Epithelial cell of prostate (primary cell): ENCODE results near the gene NKD1.

Experiments
- DNase-seq: peaks from one replicate; pipeline ENCODE4 v3.0.0-alpha.2; 2011; ENCODE audit warnings: low read depth, low spot score
- H3K27ac ChIP-seq: fragments of 450-650 bp; 2 replicates; pipeline ENCODE4 v1.5.1; 2017; ENCODE audit warnings: mild to moderate bottlenecking

NKD1 gene

DNA sequence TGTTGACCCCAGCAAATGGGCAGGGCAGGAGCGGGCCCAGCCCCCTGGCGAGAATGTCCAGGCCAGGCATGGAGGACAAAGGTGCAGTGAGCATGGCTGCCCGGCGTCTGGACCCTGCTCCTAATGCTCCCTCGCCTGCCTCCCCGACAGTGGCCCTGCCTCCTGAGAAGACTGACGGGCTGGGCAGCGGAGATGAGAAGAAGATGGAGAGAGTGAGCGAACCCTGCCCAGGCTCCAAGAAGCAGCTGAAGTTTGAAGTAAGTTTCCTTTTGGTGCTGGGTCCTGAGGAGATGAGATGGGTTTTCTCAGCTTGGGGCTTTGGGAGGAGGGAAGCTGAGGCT, 73.2 kb downstream of the NKD1 start:
- no peak overlapping the region for H3K27ac ChIP-seq
- no peak for DNase-seq

DNA sequence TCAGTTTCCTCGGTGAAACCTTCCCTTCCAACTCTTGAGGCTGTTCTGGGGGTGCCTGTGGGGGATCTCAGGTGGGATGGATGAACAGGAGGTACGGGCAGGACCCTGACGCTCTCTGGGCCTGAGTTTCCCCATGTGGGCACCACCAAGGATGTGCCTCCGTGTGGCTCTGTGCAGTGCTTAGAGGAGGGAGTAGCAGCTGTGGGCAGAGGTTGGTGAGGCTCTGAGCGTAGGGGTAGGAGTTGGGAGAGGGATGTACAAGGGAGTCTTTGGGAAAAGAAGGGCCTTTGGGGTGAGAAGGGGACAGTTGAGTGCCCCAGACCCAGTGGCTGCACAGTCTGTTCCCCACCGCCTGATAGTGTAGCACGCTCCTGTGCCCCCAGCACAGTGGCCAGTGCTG, 73.8 kb downstream of the NKD1 start:
- DNase-seq: no peak
- no peak overlapping the region for H3K27ac ChIP-seq

DNA sequence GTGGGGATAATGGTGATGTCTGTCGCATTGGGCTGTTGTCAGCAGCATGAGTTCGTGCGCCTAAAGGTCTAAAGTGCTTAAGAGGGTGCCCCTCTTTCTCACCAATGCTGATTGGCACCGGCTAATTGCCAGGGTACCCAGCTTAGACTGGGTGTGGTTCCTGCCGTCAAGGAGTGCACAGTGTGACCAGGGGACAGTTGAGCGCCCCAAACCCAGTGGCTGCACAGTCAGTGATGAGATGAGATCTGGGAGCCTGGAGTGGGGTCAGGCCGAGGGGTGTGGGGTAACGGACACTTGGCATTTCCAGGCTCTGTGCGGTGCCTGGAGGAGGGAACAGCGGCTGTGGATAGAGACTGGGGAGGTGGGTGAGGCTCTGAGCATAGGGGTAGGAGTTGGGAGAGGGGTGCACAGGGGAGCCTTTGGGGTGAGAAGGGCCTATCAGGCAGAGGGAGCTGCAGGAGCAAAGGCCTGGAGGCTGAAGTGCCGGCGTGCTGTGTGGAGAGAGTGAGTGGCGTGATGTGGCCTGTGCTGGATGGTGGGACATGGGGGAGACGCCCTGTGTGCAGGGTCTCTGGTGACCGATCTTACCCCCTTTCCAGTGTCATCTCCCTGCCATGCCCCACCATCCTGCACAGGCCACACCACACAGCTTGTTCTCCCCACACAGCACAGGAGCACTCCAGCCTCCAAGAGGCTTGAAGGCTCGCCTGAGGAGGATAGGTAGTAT, 74.6 kb downstream of the NKD1 start:
- no peak overlapping the region for H3K27ac ChIP-seq
- no peak for DNase-seq

DNA sequence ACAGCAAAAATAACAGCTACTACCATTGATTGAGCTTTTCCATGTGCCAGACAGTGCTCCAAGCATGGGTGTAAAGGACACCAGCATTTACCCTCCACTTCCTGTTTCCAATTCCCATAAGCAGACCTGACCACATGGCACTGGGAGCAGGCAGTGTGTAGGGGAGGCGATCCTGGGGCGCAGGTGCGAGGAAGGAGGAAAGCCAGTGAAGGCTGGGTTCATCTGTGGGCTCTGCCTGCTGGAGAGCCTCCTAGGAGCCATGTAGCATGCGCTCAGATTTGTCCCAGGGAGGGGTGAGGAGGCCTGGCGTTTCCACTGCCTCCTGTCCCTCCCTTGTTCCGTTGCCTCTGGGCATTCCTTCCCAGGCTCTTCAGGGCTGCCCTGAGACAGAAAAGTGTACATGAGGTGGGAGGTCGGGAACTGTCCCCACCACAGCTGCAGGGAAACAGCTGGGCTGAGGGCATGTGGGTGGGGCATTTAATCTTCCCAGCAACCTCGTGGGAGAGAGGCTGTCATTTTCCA, 76.3 kb downstream of the NKD1 start:
- DNase-seq: no peak
- no peak overlapping the region for H3K27ac ChIP-seq

DNA sequence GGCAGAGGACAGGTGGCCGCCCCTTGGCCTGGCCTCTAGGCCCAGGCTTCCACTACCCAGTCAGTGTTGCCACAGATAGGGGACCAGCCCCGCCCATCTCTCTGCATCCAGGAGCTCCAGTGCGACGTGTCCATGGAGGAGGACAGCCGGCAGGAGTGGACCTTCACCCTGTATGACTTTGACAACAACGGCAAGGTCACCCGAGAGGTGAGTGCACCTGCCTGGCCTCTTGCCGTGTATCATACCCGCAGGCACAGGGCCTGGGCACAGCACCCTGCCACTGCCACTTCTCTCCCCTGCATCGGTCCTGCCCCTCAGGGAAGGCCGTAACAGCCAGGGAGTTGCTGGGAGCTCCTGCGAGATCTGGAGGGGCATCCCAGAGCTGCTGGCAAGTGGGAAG, 77.2 kb downstream of the NKD1 start:
- no peak overlapping the region for H3K27ac ChIP-seq
- DNase-seq: no peak

DNA sequence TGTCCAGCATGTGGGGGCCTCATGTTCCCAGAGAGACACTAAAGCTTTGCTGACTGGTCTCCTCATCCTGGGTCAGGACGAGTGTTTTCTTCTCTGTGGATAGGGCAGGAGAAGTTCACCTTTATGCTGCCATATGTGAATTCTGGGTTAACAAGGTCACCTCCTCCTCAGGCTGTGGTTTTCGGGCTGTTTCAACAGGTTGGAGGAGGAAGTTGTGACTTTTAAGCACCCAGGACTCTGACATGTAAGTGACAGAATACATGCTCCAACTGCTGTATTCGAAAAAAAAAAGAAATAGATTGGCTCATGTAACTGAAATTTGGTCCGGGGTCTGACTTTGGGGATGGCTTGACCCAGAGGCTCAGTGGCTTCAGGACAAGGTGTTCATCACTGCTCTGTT, 78.7 kb downstream of the NKD1 start:
- no peak overlapping the region for H3K27ac ChIP-seq
- no peak for DNase-seq

DNA sequence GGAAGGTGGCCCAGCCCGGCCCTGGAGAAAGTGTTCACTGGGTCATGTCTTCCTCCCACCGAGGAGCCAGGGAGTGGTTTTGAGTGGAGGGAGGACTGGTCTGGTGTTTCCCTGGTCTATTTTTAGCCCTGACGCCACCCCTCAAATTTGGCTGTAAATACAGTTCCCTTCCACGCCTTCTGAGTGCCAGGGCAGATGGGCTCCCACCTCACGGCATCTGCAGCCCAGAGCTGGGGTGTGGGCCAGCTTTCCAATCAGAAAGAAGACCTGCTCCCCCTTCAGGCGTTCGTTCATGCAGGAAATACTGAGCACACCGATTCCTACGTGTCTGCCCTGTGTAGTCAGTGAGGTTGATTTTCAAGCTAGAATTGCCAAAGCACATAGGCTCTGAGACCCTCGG, 79.2 kb downstream of the NKD1 start:
- no peak for DNase-seq
- H3K27ac ChIP-seq: no peak overlapping the region

DNA sequence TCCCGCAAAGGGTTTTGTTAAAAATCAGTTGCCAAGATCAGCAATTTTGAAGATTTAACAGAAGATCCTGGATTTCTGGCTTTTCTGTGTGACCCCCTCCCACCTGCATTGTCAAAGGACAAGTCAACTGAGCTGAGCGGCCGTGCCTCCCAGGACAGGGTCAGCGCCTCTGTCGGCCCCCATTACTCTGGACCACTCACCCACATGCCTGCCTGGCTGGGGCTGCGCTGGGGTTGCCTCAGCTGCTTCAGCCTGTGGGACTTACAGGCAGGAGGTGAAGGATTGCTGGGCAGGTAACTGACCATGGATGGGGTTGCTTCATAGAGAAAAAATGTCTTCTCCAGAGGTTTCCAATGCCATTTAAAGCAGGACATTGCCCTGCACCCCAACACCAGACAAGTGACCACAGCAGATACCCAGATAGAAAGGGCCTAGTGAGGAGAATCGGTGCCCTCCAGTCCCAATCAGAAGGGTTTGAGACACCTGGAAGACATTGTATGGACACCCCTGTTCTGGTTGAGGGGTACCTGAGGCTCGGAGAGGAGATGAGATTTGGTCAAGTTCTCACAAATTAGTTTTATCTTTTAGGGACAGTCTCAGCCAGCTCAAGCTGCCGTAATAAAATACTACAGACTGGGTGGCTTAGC, 80.1 kb downstream of the NKD1 start:
- no peak for DNase-seq
- H3K27ac ChIP-seq: no peak overlapping the region

DNA sequence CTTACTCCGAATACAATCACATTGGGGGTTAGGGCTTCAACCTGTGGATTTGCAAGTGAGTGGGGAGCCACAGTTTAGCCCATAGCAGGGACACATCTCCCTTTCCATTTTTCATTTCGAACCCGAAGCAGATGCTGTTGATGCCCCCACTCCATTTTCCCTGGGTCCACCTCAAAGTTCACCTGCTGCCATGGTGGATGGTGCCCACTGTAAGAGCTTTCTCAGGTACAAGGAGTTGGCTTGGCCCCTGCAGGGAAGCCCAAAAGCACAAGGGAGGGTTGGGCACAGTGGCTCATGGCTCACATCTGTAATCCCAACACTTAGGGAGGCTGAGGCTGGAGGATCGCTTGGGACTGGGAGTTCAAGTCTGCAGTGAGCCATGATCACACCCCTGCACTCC, 81.1 kb downstream of the NKD1 start:
- H3K27ac ChIP-seq: no peak overlapping the region
- no peak for DNase-seq

DNA sequence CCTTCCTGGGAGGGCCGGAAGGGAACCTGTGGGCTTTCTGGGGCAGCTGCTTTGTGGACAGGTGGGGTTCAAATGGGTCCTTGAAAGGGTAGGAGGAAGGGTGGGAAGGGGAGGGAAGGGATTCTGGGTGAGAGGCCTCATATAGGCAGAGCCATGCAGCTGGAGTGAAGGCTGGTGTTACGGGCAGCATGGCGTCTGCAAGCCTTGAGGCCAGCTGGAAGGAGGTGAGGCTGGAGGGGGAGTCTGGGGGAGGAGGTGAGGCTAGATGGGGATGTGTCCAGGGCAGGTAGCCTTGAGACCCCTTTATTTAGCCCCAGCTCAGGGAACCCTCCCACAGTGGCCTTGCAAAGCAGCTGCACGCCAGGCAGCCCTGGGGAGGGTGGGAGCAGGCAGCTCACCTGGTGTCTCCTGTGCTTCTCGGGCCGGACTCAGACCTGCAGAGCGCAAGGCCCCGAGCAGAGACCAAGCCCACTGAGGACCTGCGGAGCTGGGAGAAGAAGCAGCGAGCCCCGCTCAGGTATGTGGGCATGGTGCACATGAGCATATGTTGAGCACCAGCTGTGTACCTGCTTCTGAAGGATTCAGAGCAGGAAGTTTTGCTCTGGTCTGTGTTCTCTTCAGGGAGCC, 82.3 kb downstream of the NKD1 start:
- no peak overlapping the region for H3K27ac ChIP-seq
- no peak for DNase-seq

DNA sequence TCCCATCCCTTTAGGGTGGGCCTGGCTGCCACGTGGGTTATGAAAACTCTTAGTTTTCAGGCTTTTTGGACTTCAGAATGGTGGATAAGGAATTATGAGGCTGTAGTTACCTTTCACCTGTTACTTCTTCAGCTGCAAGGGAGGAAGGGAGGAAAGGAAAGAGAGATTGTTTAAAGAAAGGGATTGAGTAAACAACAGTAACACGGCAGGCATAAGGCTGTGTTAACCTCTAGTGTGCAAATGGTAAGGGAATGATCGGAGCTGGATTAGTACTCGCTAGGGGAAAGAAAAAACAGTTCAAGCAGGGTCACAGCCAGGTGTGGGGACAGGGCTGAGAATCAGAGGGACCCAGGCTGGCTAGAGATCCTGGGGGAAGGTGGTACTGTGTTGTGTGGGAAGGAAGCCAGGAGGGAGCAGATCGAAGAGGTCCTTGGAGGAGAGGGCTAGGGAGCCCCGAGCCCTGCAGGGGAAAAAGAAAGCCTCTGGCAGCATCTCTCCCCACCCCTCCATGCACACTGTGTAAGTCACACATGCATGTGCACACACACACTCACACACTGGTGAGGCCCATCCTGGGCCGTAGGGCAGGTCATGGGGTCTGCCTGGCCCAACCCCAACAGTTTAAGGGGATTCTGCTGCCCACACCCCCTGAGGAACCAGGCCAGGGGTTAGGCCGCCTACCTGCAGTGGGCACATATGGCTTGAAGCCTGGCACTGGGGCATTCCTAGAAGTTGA, 83.2 kb downstream of the NKD1 start:
- DNase-seq: no peak
- H3K27ac ChIP-seq: no peak overlapping the region

DNA sequence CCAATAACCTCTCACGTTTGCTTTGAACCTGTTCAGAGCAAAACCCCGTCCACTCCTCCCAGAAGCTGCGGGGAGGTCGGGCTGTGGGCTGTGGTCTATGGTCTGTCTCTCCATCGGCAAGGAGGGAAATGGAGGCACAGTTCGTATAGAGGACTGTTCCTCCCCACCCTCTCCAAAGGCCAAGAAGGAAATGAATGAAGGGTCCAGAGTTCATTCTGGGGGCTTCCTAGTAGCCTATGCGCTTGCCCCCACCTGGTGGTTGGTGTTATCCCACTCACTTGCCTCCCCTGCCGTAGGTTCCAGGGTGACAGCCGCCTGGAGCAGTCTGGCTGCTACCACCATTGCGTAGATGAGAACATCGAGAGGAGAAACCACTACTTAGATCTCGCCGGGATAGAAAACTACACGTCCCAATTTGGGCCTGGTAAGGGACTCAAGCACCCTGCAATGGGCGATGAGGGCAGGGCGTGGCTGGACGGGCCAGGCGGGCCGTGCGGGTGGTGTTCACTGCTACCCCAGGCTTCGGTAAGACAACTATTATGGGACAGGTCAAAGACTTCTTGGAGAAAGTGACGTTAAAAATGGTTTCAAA, 83.9 kb downstream of the NKD1 start:
- no peak overlapping the region for H3K27ac ChIP-seq
- no peak for DNase-seq

DNA sequence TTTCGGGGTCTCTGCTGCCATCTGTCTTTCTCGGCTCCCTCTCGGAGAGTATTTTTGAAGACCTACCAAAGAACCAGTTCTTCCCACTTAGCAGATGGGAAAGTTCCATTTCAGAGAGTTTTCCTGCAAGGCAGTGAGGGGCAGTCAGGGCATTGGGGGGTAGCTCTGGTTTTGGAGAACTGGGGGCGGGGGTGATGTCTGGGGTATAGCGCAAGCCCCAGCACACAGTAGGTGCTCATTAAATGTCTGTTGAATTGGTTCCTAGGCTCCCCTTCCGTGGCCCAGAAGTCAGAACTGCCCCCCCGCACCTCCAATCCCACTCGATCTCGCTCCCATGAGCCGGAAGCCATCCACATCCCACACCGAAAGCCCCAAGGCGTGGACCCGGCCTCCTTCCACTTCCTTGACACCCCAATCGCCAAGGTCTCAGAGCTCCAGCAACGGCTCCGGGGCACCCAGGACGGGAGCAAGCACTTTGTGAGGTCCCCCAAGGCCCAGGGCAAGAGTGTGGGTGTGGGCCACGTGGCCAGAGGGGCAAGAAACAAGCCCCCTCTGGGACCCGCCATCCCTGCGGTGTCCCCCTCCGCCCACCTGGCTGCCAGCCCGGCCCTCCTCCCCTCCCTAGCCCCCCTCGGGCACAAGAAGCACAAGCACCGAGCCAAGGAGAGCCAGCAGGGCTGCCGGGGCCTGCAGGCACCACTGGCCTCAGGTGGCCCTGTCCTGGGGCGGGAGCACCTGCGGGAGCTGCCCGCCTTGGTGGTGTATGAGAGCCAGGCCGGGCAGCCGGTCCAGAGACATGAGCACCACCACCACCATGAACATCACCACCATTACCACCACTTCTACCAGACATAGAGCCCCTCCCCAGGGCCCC, 85.0 kb downstream of the NKD1 start:
- no peak for DNase-seq
- no peak overlapping the region for H3K27ac ChIP-seq

DNA sequence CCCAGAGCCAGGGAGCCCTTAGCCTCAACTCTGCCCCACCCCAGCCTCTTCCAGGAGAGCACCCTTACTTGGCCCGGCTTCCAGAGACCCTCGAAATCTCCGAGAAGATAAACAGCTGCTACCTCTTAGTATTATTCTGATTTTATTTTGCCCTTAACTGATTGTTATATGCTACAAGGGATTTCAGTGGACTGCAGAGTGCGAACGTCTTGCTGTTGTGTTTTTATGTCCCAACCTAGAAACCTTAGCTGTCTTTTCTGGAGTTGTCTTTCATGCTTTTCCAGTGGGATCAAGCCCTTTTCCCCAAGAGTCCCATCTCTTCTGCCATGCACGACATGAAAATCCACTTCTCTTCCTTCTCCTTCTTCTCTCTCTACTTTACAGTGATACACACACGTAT, 85.9 kb downstream of the NKD1 start:
- H3K27ac ChIP-seq: no peak overlapping the region

DNA sequence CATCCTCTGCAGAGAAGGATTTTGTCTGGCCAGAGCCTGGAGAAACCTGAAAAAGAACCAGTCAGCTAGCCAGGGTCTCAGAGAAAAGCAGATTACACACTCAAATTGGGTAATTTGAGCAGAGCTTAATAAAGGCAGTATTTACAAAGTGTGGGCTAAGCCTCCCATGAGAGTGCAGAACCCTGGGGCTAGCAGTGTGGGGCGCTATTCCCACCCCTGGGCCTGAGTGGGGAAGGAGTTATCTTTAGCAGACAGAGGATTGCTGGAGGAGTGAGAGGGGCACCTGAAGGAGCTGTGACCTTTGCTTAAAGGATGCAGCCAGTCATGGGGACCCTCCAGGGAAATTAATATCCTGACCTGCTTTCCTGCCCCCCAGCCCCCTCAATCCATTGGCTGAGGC, 86.8 kb downstream of the NKD1 start:
- DNase-seq: no peak
- H3K27ac ChIP-seq: no peak overlapping the region

More for the DNA sequence above, 85.9 kb downstream of the NKD1 start:
- no peak for DNase-seq

DNA sequence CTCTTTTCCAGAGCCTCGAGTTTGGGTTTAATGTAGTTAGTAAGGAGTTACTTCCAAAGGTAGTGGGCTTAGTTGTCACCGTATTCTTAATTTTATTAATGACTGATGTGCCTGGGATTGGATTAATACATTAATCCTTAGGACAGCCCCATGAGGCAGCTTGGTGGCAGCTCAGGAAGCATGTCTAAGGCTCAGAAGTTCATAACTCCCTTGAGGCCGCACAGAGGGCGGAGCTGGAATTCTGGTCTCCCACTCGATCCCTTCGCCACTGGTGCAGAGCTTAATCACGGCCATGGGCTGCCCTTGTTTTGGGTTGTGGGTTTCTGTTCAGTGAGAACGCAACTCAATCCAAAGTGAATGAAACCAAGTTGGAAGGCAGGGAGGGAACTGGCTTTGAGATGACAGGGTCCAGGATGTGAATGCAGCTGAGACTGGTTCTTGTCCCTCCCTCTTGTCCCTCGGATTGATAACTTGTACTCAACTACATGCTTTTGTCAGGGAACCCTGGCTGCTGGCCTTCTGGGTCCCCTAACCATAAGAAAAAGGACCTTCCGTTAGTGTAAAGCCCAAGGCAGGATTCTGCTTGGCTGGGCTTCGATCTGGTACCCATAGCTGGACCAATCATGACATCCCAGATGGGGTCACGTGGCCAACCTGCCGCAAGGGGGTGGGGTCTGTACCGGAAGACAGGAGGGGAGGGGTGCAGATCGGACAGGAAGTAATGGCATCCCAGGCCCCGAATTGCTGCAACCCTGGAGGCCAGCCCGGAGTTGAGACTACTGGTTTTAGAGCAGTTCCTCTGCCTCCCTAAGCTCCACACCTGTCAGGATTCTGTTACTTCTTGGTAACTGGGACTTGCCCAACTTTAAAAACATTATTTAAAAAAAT, 87.6 kb downstream of the NKD1 start:
- H3K27ac ChIP-seq: no peak overlapping the region
- DNase-seq: no peak

DNA sequence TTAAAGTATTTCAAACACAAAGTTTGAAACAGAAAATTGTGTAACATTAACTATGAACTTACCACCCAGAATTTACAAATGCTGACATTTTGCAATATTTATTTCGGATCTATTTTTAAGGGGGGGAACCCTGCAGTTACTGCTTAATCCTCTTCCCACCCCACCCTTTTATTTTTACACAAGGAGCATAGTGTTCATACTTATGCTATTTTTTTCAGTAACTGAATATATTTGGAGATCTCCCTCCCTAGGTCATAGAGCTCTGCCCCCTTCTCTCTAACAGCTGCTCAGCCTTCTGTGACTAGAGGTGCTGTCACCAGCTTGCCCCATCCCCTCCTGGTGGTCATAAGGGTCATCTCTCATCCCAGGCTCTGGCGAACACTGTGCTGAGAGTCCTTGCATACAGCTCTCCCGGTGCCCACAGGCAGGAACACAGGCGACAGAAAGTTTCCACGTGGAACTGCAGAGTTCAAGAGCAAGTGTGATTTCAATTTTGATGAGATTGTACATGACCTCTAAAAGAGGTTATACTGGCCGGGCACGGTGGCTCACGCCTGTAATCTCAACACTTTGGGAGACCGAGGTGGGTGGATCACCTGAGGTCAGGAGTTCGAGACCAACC, 88.7 kb downstream of the NKD1 start:
- H3K27ac ChIP-seq: no peak overlapping the region
- DNase-seq: no peak
